Thoracic aorta (tissue), 2 donors: ENCODE results near the gene PAX5. TPM values are rescaled to one million over a fixed set of nuclear protein-coding genes. Genes with fewer than 3 reads are reported as not detected.

ENCODE experiments used
- ATAC-seq: fragments of 150-250 bp; one replicate; pipeline ENCODE4 v1.8.0; 2017; ENCODE audit warnings: low read depth; ENCODE audit not compliant: insufficient number of reproducible peaks, low FRiP score
- DNase-seq: peaks from one replicate; pipeline ENCODE4 v3.0.0-alpha.2; 2020; ENCODE audit warnings: low spot score
- H3K27ac ChIP-seq, 2 donors: fragments of 200-600 bp; sonication (generic); 1 replicate in 1 of 2; 2 replicates in 1 of 2; pipeline ENCODE4 v1.5.1; 2016; ENCODE audit warnings: mild to moderate bottlenecking in 2 of 2, moderate library complexity in 2 of 2
- H3K27me3 ChIP-seq: fragments of 200-600 bp; sonication (generic); replicated peaks from 2 replicates; pipeline ENCODE4 v1.6.0; 2016; ENCODE audit warnings: mild to moderate bottlenecking; ENCODE audit not compliant: insufficient read depth
- H3K36me3 ChIP-seq: fragments of 200-600 bp; sonication (generic); one replicate; pipeline ENCODE4 v1.5.1; 2016
- H3K4me1 ChIP-seq, 2 donors: fragments of 200-600 bp; sonication (generic); 1 replicate in 1 of 2; 2 replicates in 1 of 2; pipeline versions ENCODE4 v1.5.1 to v1.6.0; 2016; ENCODE audit warnings: low read depth in 2 of 2, mild to moderate bottlenecking in 1 of 2; ENCODE audit not compliant: control insufficient read depth in 1 of 2
- H3K4me3 ChIP-seq: fragments of 200-600 bp; sonication (generic); 2 replicates; pipeline ENCODE4 v1.5.1; 2016; ENCODE audit warnings: mild to moderate bottlenecking
- H3K9me3 ChIP-seq: fragments of 200-600 bp; sonication (generic); 2 replicates; pipeline ENCODE4 v1.5.1; 2016
- CTCF ChIP-seq: fragments of 200-600 bp; sonication (generic); IDR thresholded peaks from one replicate; pipeline ENCODE4 v1.5.1; 2019; ENCODE audit warnings: antibody characterized with exemption
- total RNA-seq, 2 donors: library from RNA; depleted of rRNA; stranded (reverse); fragments of >200 nt; gene quantifications; one replicate each; pipeline versions ENCODE4 v1.1.0 to v1.2.3, GENCODE V29; 2016

The PAX5 gene
- total RNA-seq, 2 donors from 2014 or later, result 0.21 TPM; not detected in 1

- DNase-seq, result no peak
- no peaks in the 10 kb centered on the region for H3K27me3 ChIP-seq
- no peak overlapping the region for H3K4me3 ChIP-seq
- TF ChIP-seq CTCF, result no peak
- no peaks in the 10 kb centered on the region for H3K9me3 ChIP-seq
- H3K4me1 ChIP-seq, result no peaks in the 10 kb centered on the region
- H3K27ac ChIP-seq, result no peak overlapping the region
- no peaks in the 10 kb centered on the region for H3K36me3 ChIP-seq
- ATAC-seq, result no peak
Measured at GRCh38 chr9:36803961-36804360, 230.1 kb downstream of the PAX5 start.

DNA sequence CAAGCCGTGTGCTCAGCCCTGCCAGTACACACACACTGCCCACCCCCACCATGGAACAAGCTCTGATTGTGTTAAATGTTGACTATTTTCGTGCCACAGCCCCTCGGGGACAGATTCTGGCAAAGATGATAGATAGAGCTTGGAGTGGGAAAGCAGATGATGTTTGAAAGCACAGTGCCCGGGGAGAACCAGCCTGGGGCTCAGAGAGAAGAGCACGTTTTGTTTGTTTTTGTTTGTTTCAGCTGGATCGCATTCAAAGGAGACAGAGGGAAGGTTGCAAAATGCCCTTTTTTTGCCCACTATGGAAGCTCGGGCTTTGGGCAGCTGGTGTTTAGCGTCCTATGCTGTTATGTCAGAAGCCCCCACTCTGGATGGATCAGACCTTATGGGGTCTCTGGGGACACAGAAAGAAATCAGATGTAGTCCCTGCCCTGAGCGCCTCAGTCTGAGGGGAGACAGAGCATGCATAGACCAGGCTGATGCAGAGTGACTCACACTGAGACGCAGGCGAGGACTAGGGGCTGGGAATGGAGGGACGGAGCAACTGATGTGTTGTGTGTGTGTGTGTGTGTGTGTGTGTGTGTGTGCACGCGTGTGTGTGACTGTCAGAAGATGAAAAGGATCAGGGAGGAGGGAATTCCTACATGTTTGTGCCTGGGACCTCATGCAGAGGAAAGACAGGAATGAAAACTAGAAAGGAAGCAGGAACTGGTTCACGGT is 231.7 kb downstream of the PAX5 start:
- H3K4me1 ChIP-seq, result no peaks in the 10 kb centered on the region
- DNase-seq, result no peak
- TF ChIP-seq CTCF, result no peak
- H3K27ac ChIP-seq, result no peak overlapping the region
- H3K27me3 ChIP-seq, result no peaks in the 10 kb centered on the region
- H3K4me3 ChIP-seq, result no peak overlapping the region
- no peaks in the 10 kb centered on the region for H3K9me3 ChIP-seq
- ATAC-seq, result no peak
- H3K36me3 ChIP-seq, result no peaks in the 10 kb centered on the region

DNA sequence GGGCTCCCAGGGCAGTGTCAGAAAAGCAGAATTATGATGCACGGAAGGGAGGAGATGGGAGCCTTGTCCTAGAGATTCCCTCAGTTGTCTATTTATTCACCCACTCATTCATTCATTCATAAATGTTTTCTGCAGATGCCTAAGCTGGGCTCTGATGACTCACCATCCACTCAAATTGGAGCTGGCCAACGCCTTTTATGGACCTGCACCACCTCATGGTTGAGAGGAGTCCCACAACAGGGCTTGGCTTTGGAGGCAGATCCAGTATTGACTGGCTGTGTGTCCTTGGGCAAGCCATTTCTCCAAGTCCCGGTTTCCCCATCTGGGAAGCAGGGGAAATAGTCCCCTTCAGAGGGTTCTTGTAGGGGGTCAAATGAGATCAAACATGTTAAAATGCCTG is 233.6 kb downstream of the PAX5 start:
- no peaks in the 10 kb centered on the region for H3K4me1 ChIP-seq
- no peak for TF ChIP-seq CTCF
- H3K36me3 ChIP-seq, result no peaks in the 10 kb centered on the region
- H3K4me3 ChIP-seq, result no peak overlapping the region
- H3K27me3 ChIP-seq, result no peaks in the 10 kb centered on the region
- H3K9me3 ChIP-seq, result no peaks in the 10 kb centered on the region
- no peak overlapping the region for H3K27ac ChIP-seq
- DNase-seq (no peak), ATAC-seq (no peak)

GRCh38 chr9:36798350-36799065 is 235.6 kb downstream of the PAX5 start:
- H3K27ac ChIP-seq, result no peak overlapping the region
- H3K27me3 ChIP-seq, result no peaks in the 10 kb centered on the region
- no peaks in the 10 kb centered on the region for H3K9me3 ChIP-seq
- no peak overlapping the region for H3K4me3 ChIP-seq
- no peaks in the 10 kb centered on the region for H3K36me3 ChIP-seq
- no peak for DNase-seq
- no peak for ATAC-seq
- no peak for TF ChIP-seq CTCF
- H3K4me1 ChIP-seq, result no peaks in the 10 kb centered on the region

GRCh38 chr9:36797471-36798220 is 236.4 kb downstream of the PAX5 start:
- H3K27ac ChIP-seq, result no peak overlapping the region
- TF ChIP-seq CTCF, result no peak
- DNase-seq (no peak), ATAC-seq (no peak)
- no peaks in the 10 kb centered on the region for H3K27me3 ChIP-seq
- H3K36me3 ChIP-seq, result no peaks in the 10 kb centered on the region
- H3K4me1 ChIP-seq, result no peaks in the 10 kb centered on the region
- H3K4me3 ChIP-seq, result no peak overlapping the region
- H3K9me3 ChIP-seq, result no peaks in the 10 kb centered on the region
